ENCODE results near the gene FOXN4.

The FOXN4 gene

GRCh38 chr12:109264095-109264942, 44.8 kb downstream of the FOXN4 start:
- H2AFZ ChIP-seq (ENCODE audit: low read depth, low read length, severe bottlenecking): peak overlapping the region; percentile 25
- H3K4me3 ChIP-seq (ENCODE audit: insufficient read depth, low read length, poor library complexity, severe bottlenecking): no peak overlapping the region
- H3K27ac ChIP-seq (ENCODE audit: low read depth, low read length): no peak overlapping the region
- H3K36me3 ChIP-seq (ENCODE audit: low read length): no peaks in the 10 kb centered on the region
- no peak overlapping the region for H3K9ac ChIP-seq (ENCODE audit: low read length)
- H4K20me1 ChIP-seq (ENCODE audit: low read depth, low read length): no peaks in the 10 kb centered on the region
- no peaks in the 10 kb centered on the region for H3K79me2 ChIP-seq (ENCODE audit: insufficient read depth, low read length)
- no peaks in the 10 kb centered on the region for H3K27me3 ChIP-seq (ENCODE audit: low read length)
- no peaks in the 10 kb centered on the region for H3K9me2 ChIP-seq (replicated peaks; ENCODE audit: insufficient read depth, low read length)
- peak; percentile 89 for TF ChIP-seq CTCF (IDR thresholded peaks at IDR 0.05; ENCODE audit: insufficient read depth, low read length, poor library complexity, severe bottlenecking)
- no peak for TF ChIP-seq EZH2phosphoT487 (conservative IDR thresholded peaks at IDR 0.05; ENCODE audit: low read length)
- no peak overlapping the region for H3K4me2 ChIP-seq (ENCODE audit: low read depth, low read length, poor library complexity, severe bottlenecking)
- no peaks in the 10 kb centered on the region for H3K9me3 ChIP-seq (ENCODE audit: insufficient read depth, low read length)
- H3F3A ChIP-seq (ENCODE audit: insufficient read depth): no peaks in the 10 kb centered on the region

- no peaks in the 10 kb centered on the region for H3K79me2 ChIP-seq (ENCODE audit: insufficient read depth, low read length)
- H2AFZ ChIP-seq (ENCODE audit: low read depth, low read length, severe bottlenecking): no peak overlapping the region
- no peaks in the 10 kb centered on the region for H3K36me3 ChIP-seq (ENCODE audit: low read length)
- no peaks in the 10 kb centered on the region for H3K9me2 ChIP-seq (replicated peaks; ENCODE audit: insufficient read depth, low read length)
- H3K4me3 ChIP-seq (ENCODE audit: insufficient read depth, low read length, poor library complexity, severe bottlenecking): no peak overlapping the region
- H3K4me2 ChIP-seq (ENCODE audit: low read depth, low read length, poor library complexity, severe bottlenecking): no peak overlapping the region
- no peaks in the 10 kb centered on the region for H3F3A ChIP-seq (ENCODE audit: insufficient read depth)
- no peaks in the 10 kb centered on the region for H3K9me3 ChIP-seq (ENCODE audit: insufficient read depth, low read length)
- H4K20me1 ChIP-seq (ENCODE audit: low read depth, low read length): no peaks in the 10 kb centered on the region
- H3K9ac ChIP-seq (ENCODE audit: low read length): no peak overlapping the region
- no peak overlapping the region for H3K27ac ChIP-seq (ENCODE audit: low read depth, low read length)
- no peaks in the 10 kb centered on the region for H3K27me3 ChIP-seq (ENCODE audit: low read length)
- TF ChIP-seq CTCF (IDR thresholded peaks at IDR 0.05; ENCODE audit: insufficient read depth, low read length, poor library complexity, severe bottlenecking) (no peak), EZH2phosphoT487 (conservative IDR thresholded peaks at IDR 0.05; ENCODE audit: low read length) (no peak)
Measured at GRCh38 chr12:109263439-109263838, 45.6 kb downstream of the FOXN4 start.

GRCh38 chr12:109261939-109262338, 47.1 kb downstream of the FOXN4 start:
- Histone ChIP-seq H3K27ac (ENCODE audit: low read depth, low read length) (no peak overlapping the region), H3K4me2 (ENCODE audit: low read depth, low read length, poor library complexity, severe bottlenecking) (no peak overlapping the region), H3K9me2 (replicated peaks; ENCODE audit: insufficient read depth, low read length) (no peaks in the 10 kb centered on the region), H3F3A (ENCODE audit: insufficient read depth) (no peaks in the 10 kb centered on the region), H3K4me3 (ENCODE audit: insufficient read depth, low read length, poor library complexity, severe bottlenecking) (no peak overlapping the region), H3K79me2 (ENCODE audit: insufficient read depth, low read length) (no peaks in the 10 kb centered on the region), H3K9ac (ENCODE audit: low read length) (no peak overlapping the region), H3K27me3 (ENCODE audit: low read length) (no peaks in the 10 kb centered on the region), H3K36me3 (ENCODE audit: low read length) (no peaks in the 10 kb centered on the region), H2AFZ (ENCODE audit: low read depth, low read length, severe bottlenecking) (no peak overlapping the region), H3K9me3 (ENCODE audit: insufficient read depth, low read length) (no peaks in the 10 kb centered on the region), H4K20me1 (ENCODE audit: low read depth, low read length) (no peaks in the 10 kb centered on the region)
- TF ChIP-seq CTCF (IDR thresholded peaks at IDR 0.05; ENCODE audit: insufficient read depth, low read length, poor library complexity, severe bottlenecking) (no peak), EZH2phosphoT487 (conservative IDR thresholded peaks at IDR 0.05; ENCODE audit: low read length) (no peak)
